WTC11 (cell line): ENCODE results near the gene EPGN. TPM values are rescaled to one million over a fixed set of nuclear protein-coding genes. Genes with fewer than 3 reads are reported as not detected.

Experiments
- ATAC-seq: fragments of 200-7000 bp; cut with Tn5 transposase; 2 replicates; pipeline ENCODE4 v1.10.0; 2021; ENCODE audit warnings: mild to moderate bottlenecking, moderate library complexity
- CTCF ChIA-PET: fragments of 300-600 bp; sonication (Branson Sonifier 250); formaldehyde crosslinking; loops from one replicate; lab custom pipeline; 2021; ENCODE audit warnings: antibody characterized with exemption; lab: Charles Lee
- POLR2A ChIA-PET: fragments of 350-600 bp; sonication (Branson Sonifier 250); formaldehyde crosslinking; loops from one replicate; lab custom pipeline; 2021; ENCODE audit warnings: antibody characterized with exemption; lab: Charles Lee
- DNase-seq: peaks from one replicate; pipeline ENCODE4 v3.0.0; 2021; ENCODE audit warnings: low spot score
- H3K27ac Mint-ChIP-seq: 2 replicates; pipeline ENCODE4 v1.8.0; 2021; ENCODE audit warnings: mixed read lengths
- H3K27me3 Mint-ChIP-seq: 2 replicates; pipeline ENCODE4 v1.8.0; 2021; ENCODE audit warnings: low read depth, mild to moderate bottlenecking, moderate library complexity, mixed read lengths
- H3K36me3 Mint-ChIP-seq: 2 replicates; pipeline ENCODE4 v1.8.0; 2021; ENCODE audit warnings: mixed read lengths
- H3K4me1 Mint-ChIP-seq: 2 replicates; pipeline ENCODE4 v1.8.0; 2022; ENCODE audit warnings: mixed read lengths
- H3K4me3 Mint-ChIP-seq: 2 replicates; pipeline ENCODE4 v1.8.0; 2021; ENCODE audit warnings: mild to moderate bottlenecking, moderate library complexity, mixed read lengths
- H3K9me3 Mint-ChIP-seq: 2 replicates; pipeline ENCODE4 v1.8.0; 2021; ENCODE audit warnings: mixed read lengths
- ATF6 ChIP-seq: sonication (generic); formaldehyde crosslinking; IDR thresholded peaks from 2 replicates; pipeline ENCODE4 v1.8.1; 2023; ENCODE audit warnings: mild to moderate bottlenecking, missing genetic modification reagents
- CDX4 ChIP-seq: fragments of 250-450 bp; sonication (Bioruptor Pico); IDR thresholded peaks from 2 replicates; pipeline ENCODE4 v1.9.0; 2021; ENCODE audit warnings: moderate library complexity, mild to moderate bottlenecking, inconsistent platforms, borderline replicate concordance
- CREM ChIP-seq: sonication (generic); formaldehyde crosslinking; IDR thresholded peaks from 2 replicates; pipeline ENCODE4 v1.8.1; 2022; ENCODE audit warnings: mild to moderate bottlenecking, missing genetic modification reagents, moderate library complexity
- FOXJ3 ChIP-seq: sonication (generic); formaldehyde crosslinking; IDR thresholded peaks from 2 replicates; pipeline ENCODE4 v1.9.0; 2021; ENCODE audit warnings: missing genetic modification reagents, mild to moderate bottlenecking, borderline replicate concordance
- JAZF1 ChIP-seq: fragments of 250-450 bp; sonication (Bioruptor Pico); IDR thresholded peaks from 2 replicates; pipeline ENCODE4 v1.9.0; 2021; ENCODE audit warnings: moderate library complexity, mild to moderate bottlenecking, inconsistent platforms
- JUN ChIP-seq: sonication (generic); formaldehyde crosslinking; IDR thresholded peaks from 2 replicates; pipeline ENCODE4 v1.8.0; 2023; ENCODE audit warnings: mild to moderate bottlenecking, missing genetic modification reagents
- KAT7 ChIP-seq: sonication (generic); formaldehyde crosslinking; IDR thresholded peaks from 2 replicates; pipeline ENCODE4 v1.8.1; 2023; ENCODE audit warnings: missing genetic modification reagents, mild to moderate bottlenecking, borderline replicate concordance
- MYBL2 ChIP-seq: sonication (generic); formaldehyde crosslinking; IDR thresholded peaks from 2 replicates; pipeline ENCODE4 v1.8.1; 2023; ENCODE audit warnings: mild to moderate bottlenecking, moderate library complexity, missing genetic modification reagents
- NR2C2 ChIP-seq: sonication (generic); formaldehyde crosslinking; IDR thresholded peaks from 2 replicates; pipeline ENCODE4 v1.8.0; 2022; ENCODE audit warnings: mild to moderate bottlenecking, missing genetic modification reagents
- PRRX2 ChIP-seq: fragments of 250-450 bp; sonication (Bioruptor Pico); IDR thresholded peaks from 2 replicates; pipeline ENCODE4 v1.8.0; 2021; ENCODE audit warnings: mild to moderate bottlenecking
- SP1 ChIP-seq: sonication (generic); formaldehyde crosslinking; conservative IDR thresholded peaks from 2 replicates; pipeline ENCODE4 v1.8.1; 2022; ENCODE audit warnings: missing genetic modification reagents
- USF1 ChIP-seq: sonication (generic); formaldehyde crosslinking; IDR thresholded peaks from 2 replicates; pipeline ENCODE4 v1.8.0; 2022; ENCODE audit warnings: mild to moderate bottlenecking, missing genetic modification reagents
- ZNF232 ChIP-seq: sonication (generic); formaldehyde crosslinking; IDR thresholded peaks from 2 replicates; pipeline ENCODE4 v1.8.0; 2022; ENCODE audit warnings: mild to moderate bottlenecking, missing genetic modification reagents
- ZNF396 ChIP-seq: fragments of 250-450 bp; sonication (Bioruptor Pico); IDR thresholded peaks from 2 replicates; pipeline ENCODE4 v1.8.0; 2021; ENCODE audit warnings: mild to moderate bottlenecking, moderate library complexity, borderline replicate concordance
- total RNA-seq: library from RNA; stranded (reverse); gene quantifications from 3 replicates; pipeline ENCODE4 v1.2.3, GENCODE V29; 2021
- TF ChIP-seq, protein P1 (sequence below): sonication (generic); formaldehyde crosslinking; IDR thresholded peaks from 2 replicates; pipeline ENCODE4 v1.8.0; 2022; ENCODE audit warnings: mild to moderate bottlenecking, missing genetic modification reagents
- TF ChIP-seq, protein P2 (sequence below): fragments of 250-450 bp; sonication (Bioruptor Pico); IDR thresholded peaks from 2 replicates; pipeline ENCODE4 v1.9.0; 2021; ENCODE audit warnings: mild to moderate bottlenecking
- TF ChIP-seq, protein P3 (sequence below): sonication (generic); formaldehyde crosslinking; IDR thresholded peaks from 2 replicates; pipeline ENCODE4 v1.8.1; 2022; ENCODE audit warnings: low read depth, missing genetic modification reagents, borderline replicate concordance
- TF ChIP-seq, protein P4 (sequence below): sonication (generic); formaldehyde crosslinking; IDR thresholded peaks from 2 replicates; pipeline ENCODE4 v1.8.1; 2023; ENCODE audit warnings: mild to moderate bottlenecking, missing genetic modification reagents
- TF ChIP-seq, protein P5 (sequence below): sonication (generic); formaldehyde crosslinking; IDR thresholded peaks from 2 replicates; pipeline ENCODE4 v1.8.0; 2022; ENCODE audit warnings: mild to moderate bottlenecking, missing genetic modification reagents

EPGN gene
- total RNA-seq, 1 experiment from 2014 or later: not detected

GRCh38 chr4:74267998-74268606 lies 40.2 kb upstream of the EPGN start:
- Mint-ChIP-seq H3K27me3 (peaks cover 3% of the 10 kb centered on the region; the same call in 1 of the 2 replicates), H3K27ac (no peak overlapping the region)
- TF ChIP-seq, protein P1, sequence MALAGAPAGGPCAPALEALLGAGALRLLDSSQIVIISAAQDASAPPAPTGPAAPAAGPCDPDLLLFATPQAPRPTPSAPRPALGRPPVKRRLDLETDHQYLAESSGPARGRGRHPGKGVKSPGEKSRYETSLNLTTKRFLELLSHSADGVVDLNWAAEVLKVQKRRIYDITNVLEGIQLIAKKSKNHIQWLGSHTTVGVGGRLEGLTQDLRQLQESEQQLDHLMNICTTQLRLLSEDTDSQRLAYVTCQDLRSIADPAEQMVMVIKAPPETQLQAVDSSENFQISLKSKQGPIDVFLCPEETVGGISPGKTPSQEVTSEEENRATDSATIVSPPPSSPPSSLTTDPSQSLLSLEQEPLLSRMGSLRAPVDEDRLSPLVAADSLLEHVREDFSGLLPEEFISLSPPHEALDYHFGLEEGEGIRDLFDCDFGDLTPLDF (CRISPR knock-in tag): no peak
- TF ChIP-seq MYBL2 (CRISPR knock-in tag): no peak
- TF ChIP-seq, protein P2, sequence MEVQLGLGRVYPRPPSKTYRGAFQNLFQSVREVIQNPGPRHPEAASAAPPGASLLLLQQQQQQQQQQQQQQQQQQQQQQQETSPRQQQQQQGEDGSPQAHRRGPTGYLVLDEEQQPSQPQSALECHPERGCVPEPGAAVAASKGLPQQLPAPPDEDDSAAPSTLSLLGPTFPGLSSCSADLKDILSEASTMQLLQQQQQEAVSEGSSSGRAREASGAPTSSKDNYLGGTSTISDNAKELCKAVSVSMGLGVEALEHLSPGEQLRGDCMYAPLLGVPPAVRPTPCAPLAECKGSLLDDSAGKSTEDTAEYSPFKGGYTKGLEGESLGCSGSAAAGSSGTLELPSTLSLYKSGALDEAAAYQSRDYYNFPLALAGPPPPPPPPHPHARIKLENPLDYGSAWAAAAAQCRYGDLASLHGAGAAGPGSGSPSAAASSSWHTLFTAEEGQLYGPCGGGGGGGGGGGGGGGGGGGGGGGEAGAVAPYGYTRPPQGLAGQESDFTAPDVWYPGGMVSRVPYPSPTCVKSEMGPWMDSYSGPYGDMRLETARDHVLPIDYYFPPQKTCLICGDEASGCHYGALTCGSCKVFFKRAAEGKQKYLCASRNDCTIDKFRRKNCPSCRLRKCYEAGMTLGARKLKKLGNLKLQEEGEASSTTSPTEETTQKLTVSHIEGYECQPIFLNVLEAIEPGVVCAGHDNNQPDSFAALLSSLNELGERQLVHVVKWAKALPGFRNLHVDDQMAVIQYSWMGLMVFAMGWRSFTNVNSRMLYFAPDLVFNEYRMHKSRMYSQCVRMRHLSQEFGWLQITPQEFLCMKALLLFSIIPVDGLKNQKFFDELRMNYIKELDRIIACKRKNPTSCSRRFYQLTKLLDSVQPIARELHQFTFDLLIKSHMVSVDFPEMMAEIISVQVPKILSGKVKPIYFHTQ: no peak
- no peak for TF ChIP-seq CREM (CRISPR knock-in tag)
- TF ChIP-seq, protein P3, sequence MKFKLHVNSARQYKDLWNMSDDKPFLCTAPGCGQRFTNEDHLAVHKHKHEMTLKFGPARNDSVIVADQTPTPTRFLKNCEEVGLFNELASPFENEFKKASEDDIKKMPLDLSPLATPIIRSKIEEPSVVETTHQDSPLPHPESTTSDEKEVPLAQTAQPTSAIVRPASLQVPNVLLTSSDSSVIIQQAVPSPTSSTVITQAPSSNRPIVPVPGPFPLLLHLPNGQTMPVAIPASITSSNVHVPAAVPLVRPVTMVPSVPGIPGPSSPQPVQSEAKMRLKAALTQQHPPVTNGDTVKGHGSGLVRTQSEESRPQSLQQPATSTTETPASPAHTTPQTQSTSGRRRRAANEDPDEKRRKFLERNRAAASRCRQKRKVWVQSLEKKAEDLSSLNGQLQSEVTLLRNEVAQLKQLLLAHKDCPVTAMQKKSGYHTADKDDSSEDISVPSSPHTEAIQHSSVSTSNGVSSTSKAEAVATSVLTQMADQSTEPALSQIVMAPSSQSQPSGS (CRISPR knock-in tag): no peak
- TF ChIP-seq ATF6 (CRISPR knock-in tag): no peak
- TF ChIP-seq USF1 (CRISPR knock-in tag): no peak
- TF ChIP-seq PRRX2 (CRISPR knock-in tag): no peak
- TF ChIP-seq SP1 (CRISPR knock-in tag): no peak
- TF ChIP-seq ZNF232 (CRISPR knock-in tag): no peak
- TF ChIP-seq KAT7 (CRISPR knock-in tag): no peak
- TF ChIP-seq, all 79 proteins: peak for 0
- POLR2A ChIA-PET: no interaction called here
- CTCF ChIA-PET: no interaction called here
- Mint-ChIP-seq H3K4me3 (no peak overlapping the region), H3K9me3 (no peaks in the 10 kb centered on the region), H3K36me3 (no peaks in the 10 kb centered on the region), H3K4me1 (no peaks in the 10 kb centered on the region)
- DNase-seq (no peak), ATAC-seq (no peak)

DNA sequence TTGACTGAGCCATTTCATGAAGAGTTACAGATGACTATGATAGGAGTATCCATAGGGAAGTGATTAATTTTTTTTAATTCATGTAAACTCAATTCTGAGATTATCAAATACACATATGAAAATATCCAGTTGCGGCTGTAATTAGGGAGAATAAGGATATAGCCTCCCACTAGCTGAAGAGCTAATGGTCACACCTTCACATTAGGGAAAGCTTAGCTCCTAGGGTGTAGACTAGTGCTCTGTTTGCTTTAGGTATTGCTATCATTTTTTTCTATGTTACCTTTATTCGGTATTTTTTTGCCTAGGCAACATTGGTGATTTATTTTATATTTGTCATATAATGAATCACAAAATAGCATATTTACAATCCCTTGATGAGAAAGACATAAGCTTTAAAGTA lies 39.6 kb upstream of the EPGN start:
- H3K4me1 Mint-ChIP-seq: no peaks in the 10 kb centered on the region
- POLR2A ChIA-PET: no interaction called here
- no peak for ATAC-seq
- H3K27ac Mint-ChIP-seq: no peak overlapping the region
- no peak overlapping the region for H3K4me3 Mint-ChIP-seq
- no peaks in the 10 kb centered on the region for H3K9me3 Mint-ChIP-seq
- no peaks in the 10 kb centered on the region for H3K36me3 Mint-ChIP-seq
- CTCF ChIA-PET: no interaction called here
- no peak for DNase-seq
- peaks cover 3% of the 10 kb centered on the region; the same call in 1 of the 2 replicates for H3K27me3 Mint-ChIP-seq
- TF ChIP-seq, protein P4, sequence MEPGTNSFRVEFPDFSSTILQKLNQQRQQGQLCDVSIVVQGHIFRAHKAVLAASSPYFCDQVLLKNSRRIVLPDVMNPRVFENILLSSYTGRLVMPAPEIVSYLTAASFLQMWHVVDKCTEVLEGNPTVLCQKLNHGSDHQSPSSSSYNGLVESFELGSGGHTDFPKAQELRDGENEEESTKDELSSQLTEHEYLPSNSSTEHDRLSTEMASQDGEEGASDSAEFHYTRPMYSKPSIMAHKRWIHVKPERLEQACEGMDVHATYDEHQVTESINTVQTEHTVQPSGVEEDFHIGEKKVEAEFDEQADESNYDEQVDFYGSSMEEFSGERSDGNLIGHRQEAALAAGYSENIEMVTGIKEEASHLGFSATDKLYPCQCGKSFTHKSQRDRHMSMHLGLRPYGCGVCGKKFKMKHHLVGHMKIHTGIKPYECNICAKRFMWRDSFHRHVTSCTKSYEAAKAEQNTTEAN (CRISPR knock-in tag): no peak
- TF ChIP-seq JAZF1 (CRISPR knock-in tag) (no peak), ZNF396 (CRISPR knock-in tag) (no peak), CDX4 (CRISPR knock-in tag) (no peak), FOXJ3 (no peak), JUN (CRISPR knock-in tag) (no peak), NR2C2 (CRISPR knock-in tag) (no peak)
- TF ChIP-seq, protein P5, sequence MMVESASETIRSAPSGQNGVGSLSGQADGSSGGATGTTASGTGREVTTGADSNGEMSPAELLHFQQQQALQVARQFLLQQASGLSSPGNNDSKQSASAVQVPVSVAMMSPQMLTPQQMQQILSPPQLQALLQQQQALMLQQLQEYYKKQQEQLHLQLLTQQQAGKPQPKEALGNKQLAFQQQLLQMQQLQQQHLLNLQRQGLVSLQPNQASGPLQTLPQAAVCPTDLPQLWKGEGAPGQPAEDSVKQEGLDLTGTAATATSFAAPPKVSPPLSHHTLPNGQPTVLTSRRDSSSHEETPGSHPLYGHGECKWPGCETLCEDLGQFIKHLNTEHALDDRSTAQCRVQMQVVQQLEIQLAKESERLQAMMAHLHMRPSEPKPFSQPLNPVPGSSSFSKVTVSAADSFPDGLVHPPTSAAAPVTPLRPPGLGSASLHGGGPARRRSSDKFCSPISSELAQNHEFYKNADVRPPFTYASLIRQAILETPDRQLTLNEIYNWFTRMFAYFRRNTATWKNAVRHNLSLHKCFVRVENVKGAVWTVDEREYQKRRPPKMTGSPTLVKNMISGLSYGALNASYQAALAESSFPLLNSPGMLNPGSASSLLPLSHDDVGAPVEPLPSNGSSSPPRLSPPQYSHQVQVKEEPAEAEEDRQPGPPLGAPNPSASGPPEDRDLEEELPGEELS: no peak
